GM21723 (cell line): Measurements from ENCODE around the gene ZFYVE21.
"Not testable (repeated sequence)": the region's sequence is repeated elsewhere in the genome, so short reads cannot be mapped to it uniquely, and the experiment has no call there.

Source experiments
- ATAC-seq: cut with Tn5 transposase; IDR thresholded peaks from one replicate; pipeline ENCODE4 v1.9.1; 2021; ENCODE audit warnings: mild to moderate bottlenecking, moderate library complexity; ENCODE audit not compliant: unreplicated experiment

ZFYVE21 gene

DNA sequence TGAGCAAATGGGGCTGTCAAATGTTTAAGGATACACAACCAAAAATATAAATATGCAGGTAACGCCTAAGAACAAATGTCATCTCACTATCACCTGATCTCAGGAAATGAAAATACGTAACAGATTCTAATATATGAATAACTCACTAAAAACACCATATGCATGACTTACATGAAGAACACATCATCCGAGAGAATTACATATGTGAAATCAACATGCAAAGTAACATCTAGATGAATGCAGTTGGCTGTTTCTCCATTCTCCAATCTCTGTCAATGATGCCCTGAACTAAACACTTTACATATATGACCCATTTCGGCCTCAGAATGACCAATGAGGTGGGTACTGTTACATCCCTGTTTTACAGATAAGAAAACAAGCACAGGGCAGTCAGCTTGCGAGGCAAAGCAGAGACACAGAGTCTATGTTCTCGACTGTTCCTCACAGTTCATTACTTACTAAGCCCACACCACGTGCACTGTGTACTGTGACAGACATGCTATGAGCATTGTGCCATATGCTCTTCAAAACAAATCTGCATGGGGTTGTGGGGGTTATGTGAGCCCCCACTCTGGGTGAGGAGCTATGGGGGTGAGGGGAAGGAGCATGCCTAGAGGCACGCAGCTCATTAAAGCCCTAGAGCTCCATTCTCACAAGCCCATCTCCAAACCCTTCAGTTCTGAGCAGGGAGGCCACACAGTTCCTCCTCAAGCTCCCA, 42.6 kb downstream of the ZFYVE21 start:
- ATAC-seq = no peak

DNA sequence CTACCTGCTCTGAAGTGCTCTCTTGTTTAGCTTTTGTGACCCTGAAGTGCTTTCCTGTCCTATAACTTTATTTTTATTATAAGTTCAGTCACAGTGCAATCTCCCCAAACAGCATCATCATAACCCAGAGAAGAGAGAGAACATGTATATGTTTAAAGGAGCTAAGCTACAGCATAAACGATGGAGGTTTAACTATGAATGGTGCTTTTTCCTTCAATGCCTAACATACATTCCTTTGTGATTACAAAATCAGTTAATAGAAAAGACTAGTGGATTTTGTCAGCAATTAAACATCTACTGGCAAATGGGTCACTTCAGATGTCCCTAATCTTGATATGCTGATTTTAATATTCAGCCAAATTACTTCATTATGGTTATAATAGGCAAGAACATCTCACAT, 46.4 kb downstream of the ZFYVE21 start:
- ATAC-seq = no peak

DNA sequence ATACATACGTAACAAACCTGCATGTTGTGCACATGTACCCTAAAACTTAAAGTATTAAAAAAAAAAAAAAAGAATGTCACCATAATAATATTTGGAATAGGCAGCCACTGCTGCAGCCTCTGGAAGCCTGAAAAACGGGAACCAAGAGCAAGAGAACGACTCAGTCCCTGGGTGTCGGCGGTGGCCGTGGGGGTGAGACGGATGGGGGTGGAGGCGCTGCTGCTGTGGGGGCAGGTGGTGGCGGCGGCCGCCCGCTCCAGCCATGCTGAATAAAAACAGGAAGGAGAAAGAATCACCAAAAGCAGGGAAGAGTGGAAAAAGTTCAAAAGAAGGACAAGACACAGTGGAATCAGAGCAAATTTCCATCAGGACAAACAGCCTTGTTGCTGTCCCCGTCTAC, 46.9 kb downstream of the ZFYVE21 start:
- no peak for ATAC-seq

DNA sequence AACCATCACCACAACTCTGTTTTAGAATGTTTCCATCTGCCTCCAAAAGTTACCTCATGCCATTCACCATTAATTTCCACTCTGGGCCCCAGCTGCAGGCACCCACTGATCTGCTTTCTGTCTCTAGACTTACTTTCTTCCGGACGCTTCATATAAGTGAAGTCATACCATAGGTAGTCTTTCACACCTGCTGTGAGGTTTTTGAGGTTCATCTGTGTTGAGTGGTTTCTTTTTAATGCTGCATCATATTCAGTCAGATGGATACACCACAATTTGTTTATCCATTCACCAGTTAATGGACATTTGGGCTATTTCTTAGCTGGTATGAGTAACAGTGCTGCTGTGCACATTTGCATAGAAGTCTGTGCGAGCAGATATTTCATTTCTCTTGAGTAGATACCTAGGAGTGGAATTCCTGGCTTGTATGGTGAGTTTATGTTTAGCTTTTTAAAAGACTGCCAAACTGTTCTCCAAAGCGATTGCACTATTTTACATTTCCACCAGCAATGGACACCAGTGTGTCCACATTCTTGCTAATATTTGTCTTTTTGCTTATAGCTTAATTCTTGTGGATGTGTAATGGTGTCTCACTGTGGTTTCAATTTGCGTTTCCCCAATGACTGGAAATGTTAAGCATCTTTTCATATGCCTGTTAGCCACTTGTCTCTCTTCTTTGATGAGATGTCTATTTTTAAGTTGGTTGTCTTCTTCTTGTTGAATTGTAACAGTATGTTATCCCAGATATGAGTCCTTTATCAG, 48.3 kb downstream of the ZFYVE21 start:
- ATAC-seq = peak; percentile 79

DNA sequence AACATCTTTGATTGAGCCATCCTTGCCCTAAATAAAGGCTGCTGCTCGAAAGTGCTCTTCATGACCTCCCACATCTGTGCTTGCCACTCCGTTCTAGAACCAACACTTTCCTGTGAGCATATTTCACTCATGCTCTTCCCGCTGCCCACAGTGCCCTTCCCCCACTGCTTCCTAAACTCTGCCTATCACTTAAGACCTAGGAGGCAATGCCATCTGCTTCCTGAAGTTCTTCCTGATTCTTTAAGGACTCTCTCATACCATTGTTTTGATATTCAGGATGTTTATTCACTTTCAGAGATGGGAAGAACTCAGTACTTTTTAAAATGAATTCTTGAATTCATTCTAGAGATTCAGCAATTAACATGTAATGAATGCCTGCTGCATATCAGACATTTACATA, 49.9 kb downstream of the ZFYVE21 start:
- ATAC-seq = no peak

DNA sequence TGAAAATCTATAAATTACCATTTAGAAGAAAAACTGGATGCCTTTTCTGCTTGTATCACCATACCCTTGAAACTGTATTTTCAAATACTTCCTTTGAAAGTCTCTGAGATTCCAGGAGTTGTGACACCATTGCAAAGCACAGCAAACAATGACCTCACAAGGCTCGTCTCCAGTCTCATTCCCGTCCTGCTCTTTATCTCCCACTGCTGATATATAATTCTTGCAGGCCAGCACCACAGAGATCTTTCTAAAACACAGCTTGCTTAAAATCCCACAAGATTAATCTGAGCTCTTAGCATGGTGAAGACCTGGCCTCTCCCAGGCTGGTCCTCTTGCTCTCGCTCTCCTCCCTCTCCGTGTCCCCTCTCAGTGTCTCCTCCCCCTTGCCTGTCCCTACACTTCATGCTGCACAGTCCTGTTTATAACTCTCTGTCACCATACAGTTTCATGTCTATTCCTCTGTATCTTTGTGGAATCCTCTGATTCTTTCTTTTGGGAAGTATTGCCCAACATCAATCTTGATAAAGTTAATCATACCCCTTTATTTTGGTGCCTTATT, 51.8 kb downstream of the ZFYVE21 start:
- no peak for ATAC-seq

DNA sequence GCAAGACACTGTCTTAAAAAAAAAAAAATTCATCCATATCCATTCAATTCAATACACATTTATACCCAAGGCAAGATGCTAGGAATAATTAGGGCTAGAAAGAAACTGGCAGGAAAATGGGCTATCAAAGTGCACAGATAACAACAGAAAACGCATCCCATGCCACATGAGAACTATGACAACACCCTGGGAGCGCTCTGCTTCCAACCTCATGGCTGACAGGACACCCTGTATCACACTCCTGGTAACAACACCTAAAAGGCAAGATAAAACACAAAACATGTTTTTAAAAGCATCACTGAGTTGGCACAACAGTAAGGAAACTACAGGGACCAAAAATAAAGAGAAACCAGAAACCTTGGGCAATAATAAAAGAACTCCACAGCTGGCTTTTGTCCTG, 54.9 kb downstream of the ZFYVE21 start:
- ATAC-seq = no peak

DNA sequence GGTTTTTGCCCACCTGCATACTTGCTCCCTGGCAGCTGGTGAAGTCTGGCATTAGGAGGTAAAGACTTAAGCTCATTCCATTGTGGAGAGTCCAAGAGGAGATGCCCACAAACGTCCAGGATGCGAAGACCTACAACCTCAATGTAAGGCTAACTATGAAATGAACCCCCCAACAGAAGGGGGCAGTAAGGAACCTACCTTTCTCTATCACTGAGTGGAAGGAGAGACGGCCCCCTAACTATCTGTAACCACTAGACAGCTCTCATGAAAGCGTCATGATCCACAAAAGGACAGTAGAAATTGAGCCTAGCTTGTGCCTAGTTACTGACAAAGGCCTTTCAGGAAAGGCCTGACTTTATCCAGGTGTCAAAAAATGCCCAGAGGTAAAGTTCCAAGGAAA, 55.3 kb downstream of the ZFYVE21 start:
- ATAC-seq = no peak

DNA sequence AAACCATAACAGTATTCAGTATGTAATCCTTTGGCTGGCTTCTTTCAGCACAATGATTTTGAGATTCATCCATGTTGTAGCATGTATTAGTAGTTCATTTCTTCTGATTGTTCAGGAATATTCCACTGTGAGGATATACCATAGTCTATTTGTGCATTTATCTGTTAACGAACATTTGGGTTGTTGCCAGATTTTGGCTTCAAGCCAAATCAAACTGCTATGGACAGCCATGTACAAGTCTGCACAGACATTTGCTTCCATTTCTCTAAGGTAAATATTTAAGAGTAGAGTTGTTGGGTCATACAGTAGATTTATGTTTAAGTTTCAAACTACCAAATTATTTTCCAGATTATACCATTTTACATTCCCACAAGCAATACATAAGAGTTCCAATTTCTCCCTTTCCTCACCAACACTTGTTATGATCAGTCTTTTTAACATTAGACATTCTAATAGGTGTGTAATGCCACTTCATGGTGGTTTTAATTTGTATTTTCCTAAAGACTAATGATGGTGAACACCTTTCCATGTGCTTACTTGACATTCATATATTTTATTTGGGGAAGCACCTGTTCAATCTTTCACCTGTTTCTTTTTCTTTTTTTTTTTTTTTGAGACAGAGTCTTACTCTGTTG, 56.6 kb downstream of the ZFYVE21 start:
- ATAC-seq = no peak

DNA sequence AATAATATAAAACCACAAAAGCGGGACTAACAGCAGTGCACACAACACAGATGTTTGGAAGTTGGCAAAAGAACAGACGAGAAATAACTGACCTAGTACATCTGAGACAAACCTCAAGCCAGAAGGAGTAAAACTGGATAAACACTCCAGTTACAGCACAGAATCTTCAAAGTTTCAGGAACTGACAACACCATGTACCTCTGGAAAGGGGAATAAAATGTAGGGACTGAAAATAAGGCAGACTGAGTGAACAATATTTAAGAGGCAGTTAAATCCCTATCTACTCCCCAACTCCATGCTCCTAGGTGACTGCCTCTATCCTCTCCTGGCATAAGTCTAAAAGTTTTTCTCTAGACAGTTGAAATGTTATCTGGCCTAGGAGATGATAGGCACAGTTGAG, 57.9 kb downstream of the ZFYVE21 start:
- ATAC-seq = no peak

DNA sequence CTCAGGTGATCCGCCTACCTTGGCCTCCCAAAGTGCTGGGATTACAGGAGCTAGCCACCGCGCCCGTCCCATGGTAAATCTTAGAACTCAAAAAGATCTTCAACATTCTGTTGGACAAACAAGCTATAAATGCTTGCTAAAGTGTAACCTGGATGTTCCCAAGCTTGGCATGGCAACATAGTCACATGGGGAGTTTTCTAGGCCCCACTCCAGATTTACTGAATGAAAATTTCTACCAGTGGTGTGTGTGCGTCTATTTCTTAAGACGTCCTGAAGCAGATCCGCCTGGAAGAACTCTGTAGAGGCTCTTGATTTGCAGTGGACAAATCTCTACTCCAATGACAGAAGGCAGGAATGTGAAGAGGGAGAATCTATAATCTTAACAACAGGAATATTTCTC, 59.9 kb downstream of the ZFYVE21 start:
- ATAC-seq = no peak

DNA sequence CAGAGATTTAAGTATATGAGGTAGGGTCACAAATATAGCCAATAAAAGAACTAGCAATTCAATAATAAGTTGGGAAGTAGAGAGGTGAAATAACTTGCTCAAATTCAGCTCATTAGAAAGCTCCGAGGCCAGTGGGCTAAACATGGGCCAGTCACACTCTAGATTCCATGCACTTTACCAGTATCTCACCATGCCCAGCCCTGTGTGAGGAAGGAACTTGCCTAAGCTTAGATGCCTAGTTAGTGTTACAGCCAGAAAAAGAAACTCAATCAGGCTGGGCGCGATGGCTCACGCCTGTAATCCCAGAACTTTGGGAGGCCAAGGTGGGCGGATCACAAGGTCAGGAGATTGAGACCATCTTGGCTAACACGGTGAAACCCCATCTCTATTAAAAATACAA, 60.7 kb downstream of the ZFYVE21 start:
- ATAC-seq = not testable (repeated sequence)

DNA sequence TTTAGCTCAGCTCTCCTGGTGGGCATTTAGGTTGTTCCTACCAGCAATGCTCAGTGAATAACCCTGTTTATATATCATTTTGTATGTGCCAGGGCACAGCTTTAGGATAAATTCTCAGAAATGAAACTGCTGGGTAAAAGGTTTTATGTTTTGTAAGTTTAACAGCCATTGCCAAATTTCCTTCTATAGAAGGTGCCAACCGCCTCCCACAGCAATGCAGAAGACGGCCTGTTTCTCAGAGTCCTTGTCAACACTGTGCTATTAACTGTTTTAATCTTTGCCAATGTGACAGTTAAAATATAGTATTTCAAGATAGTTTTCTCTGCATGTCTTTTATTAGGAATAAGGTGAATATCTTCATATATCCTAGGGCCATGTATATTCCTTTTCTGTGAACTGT, 66.8 kb downstream of the ZFYVE21 start:
- no peak for ATAC-seq
